HCT116 (cell line): ENCODE data around the gene RAB2B. TPM values are rescaled to one million over a fixed set of nuclear protein-coding genes. Genes with fewer than 3 reads are reported as not detected.

Source experiments
- ATAC-seq: fragments of 200-7000 bp; cut with Tn5 transposase; 2 replicates; pipeline ENCODE4 v1.9.1; 2020; ENCODE audit warnings: mild to moderate bottlenecking, moderate library complexity
- BruUV-seq: library from RNA; stranded (reverse); fragments of 400-500 nt; replicated peaks from 2 replicates; lab custom pipeline; 2021; lab: Mats Ljungman, UMichigan
- CTCF ChIA-PET: fragments of 300-600 bp; sonication (Branson Sonifier 250); formaldehyde crosslinking; loops from one replicate; lab custom pipeline; 2021; ENCODE audit warnings: antibody characterized with exemption; lab: Charles Lee
- POLR2A ChIA-PET: fragments of 300-600, 350-600 bp; sonication (Branson Sonifier 250); formaldehyde crosslinking; loops from one replicate; lab custom pipeline; 2021; ENCODE audit warnings: antibody characterized with exemption; lab: Charles Lee
- RAD21 ChIA-PET, 2 experiments: fragments of 300-600 bp; sonication (Branson Sonifier 250); formaldehyde crosslinking; loops; one replicate each; lab custom pipeline; 2023; ENCODE audit warnings: low total read pairs in 2 of 2; ENCODE audit not compliant: uncharacterized antibody in 2 of 2, unreplicated experiment in 2 of 2, low non-redundant PET in 1 of 2; lab: Charles Lee
- DNase-seq: peaks from one replicate; pipeline ENCODE4 v3.0.0-alpha.2; 2010; ENCODE audit warnings: low read depth, low spot score
- H2AFZ ChIP-seq: fragments of 200-600 bp; shearing (Covaris generic), sonication (generic); 2 replicates; pipeline ENCODE4 v1.6.1; 2017; ENCODE audit warnings: low read depth, mixed run types, mixed read lengths, antibody characterized with exemption, low read length; ENCODE audit not compliant: poor library complexity, severe bottlenecking
- H3K27ac ChIP-seq: 2 replicates; pipeline ENCODE4 v1.5.1; 2012; ENCODE audit warnings: low read depth, low read length
- H3K27me3 ChIP-seq: fragments of 200-600 bp; sonication (generic); 2 replicates; pipeline ENCODE4 v1.6.1; 2016; ENCODE audit warnings: mixed run types, low read length, mixed read lengths; ENCODE audit not compliant: insufficient read depth
- H3K36me3 ChIP-seq, 2 experiments: fragments of 200-500 bp in 1 of 2; fragments of 200-600 bp in 1 of 2; sonication (Bioruptor generic) in 1 of 2; sonication (generic) in 1 of 2; 2 replicates each; pipeline versions ENCODE4 v1.5.1 to v1.6.1; 2014 to 2016; ENCODE audit warnings: low read length in 2 of 2, inconsistent platforms in 1 of 2, mixed read lengths in 1 of 2, mixed run types in 1 of 2; ENCODE audit not compliant: insufficient read depth in 2 of 2, control insufficient read depth in 1 of 2
- H3K4me1 ChIP-seq, 2 experiments: fragments of 200-600 bp in 1 of 2; sonication (generic) in 1 of 2; 2 replicates each; pipeline versions ENCODE4 v1.5.1 to v1.6.1; 2012 to 2017; ENCODE audit warnings: low read length in 2 of 2, inconsistent platforms in 1 of 2, mild to moderate bottlenecking in 1 of 2, mixed read lengths in 1 of 2, mixed run types in 1 of 2, moderate library complexity in 1 of 2; ENCODE audit not compliant: insufficient read depth in 2 of 2, control insufficient read depth in 1 of 2
- H3K4me2 ChIP-seq: fragments of 200-600 bp; sonication (generic); 2 replicates; pipeline ENCODE4 v1.6.1; 2017; ENCODE audit warnings: mixed run types, low read length, mixed read lengths
- H3K4me3 ChIP-seq, 2 experiments: fragments of 200-600 bp in 1 of 2; sonication (generic) in 1 of 2; replicated peaks in 1 of 2; 2 replicates each; pipeline ENCODE4 v1.5.1; 2011 to 2016; ENCODE audit warnings: low read length in 2 of 2, control low read depth in 1 of 2, low read depth in 1 of 2, mild to moderate bottlenecking in 1 of 2, mixed read lengths in 1 of 2, mixed run types in 1 of 2
- H3K79me2 ChIP-seq: fragments of 200-600 bp; sonication (generic); 2 replicates; pipeline ENCODE4 v1.6.1; 2017; ENCODE audit warnings: mild to moderate bottlenecking, mixed run types, low read length, moderate library complexity, mixed read lengths; ENCODE audit not compliant: insufficient read depth
- H3K9ac ChIP-seq: fragments of 200-600 bp; sonication (generic); 2 replicates; pipeline ENCODE4 v1.6.1; 2016; ENCODE audit warnings: low read length, mixed read lengths
- H3K9me2 ChIP-seq: fragments of 200-600 bp; sonication (generic), shearing (Covaris generic); 2 replicates; pipeline ENCODE4 v1.6.1; 2017; ENCODE audit warnings: mixed run types, mild to moderate bottlenecking, moderate library complexity; ENCODE audit not compliant: insufficient read depth
- H3K9me3 ChIP-seq, 2 experiments: fragments of 200-500 bp in 1 of 2; fragments of 200-600 bp in 1 of 2; sonication (Bioruptor generic) in 1 of 2; sonication (generic) in 1 of 2; 2 replicates each; pipeline ENCODE4 v1.6.1; 2014 to 2017; ENCODE audit warnings: low read length in 2 of 2, mixed read lengths in 2 of 2, inconsistent platforms in 1 of 2, low read depth in 1 of 2, mild to moderate bottlenecking in 1 of 2, mixed run types in 1 of 2, moderate library complexity in 1 of 2; ENCODE audit not compliant: control insufficient read depth in 1 of 2, insufficient read depth in 1 of 2
- H4K20me1 ChIP-seq: fragments of 200-600 bp; sonication (generic), shearing (Covaris generic); 2 replicates; pipeline ENCODE4 v1.6.1; 2017; ENCODE audit warnings: mixed run types, mild to moderate bottlenecking, moderate library complexity; ENCODE audit not compliant: insufficient read depth
- CBX3 ChIP-seq: IDR thresholded peaks from 2 replicates; pipeline ENCODE4 v1.6.1; 2012; ENCODE audit warnings: low read depth
- EGR1 ChIP-seq: IDR thresholded peaks from 2 replicates; pipeline ENCODE4 v1.6.1; 2012; ENCODE audit warnings: low read depth
- EZH2 ChIP-seq: fragments of 200-600 bp; sonication (generic); IDR thresholded peaks from 2 replicates; pipeline ENCODE4 v1.6.1; 2017; ENCODE audit warnings: antibody characterized with exemption, mixed run types
- EZH2phosphoT487 ChIP-seq: fragments of 200-600 bp; IDR thresholded peaks from 2 replicates; pipeline ENCODE4 v1.6.1; 2018; ENCODE audit warnings: antibody characterized with exemption, borderline replicate concordance
- JUND ChIP-seq: IDR thresholded peaks from 2 replicates; pipeline ENCODE4 v1.6.1; 2012
- RAD21 ChIP-seq: IDR thresholded peaks from 2 replicates; pipeline ENCODE4 v1.6.1; 2012; ENCODE audit warnings: low read depth, mild to moderate bottlenecking
- SIN3A ChIP-seq: IDR thresholded peaks from 2 replicates; pipeline ENCODE4 v1.6.1; 2012; ENCODE audit warnings: low read depth
- SP1 ChIP-seq: IDR thresholded peaks from 2 replicates; pipeline ENCODE4 v1.6.1; 2012; ENCODE audit warnings: low read depth
- TCF7L2 ChIP-seq: IDR thresholded peaks from 2 replicates; pipeline ENCODE4 v1.7.0; 2011; ENCODE audit warnings: borderline replicate concordance, inconsistent platforms; ENCODE audit not compliant: insufficient read depth, insufficient read length; ENCODE audit errors: extremely low read depth
- YY1 ChIP-seq: IDR thresholded peaks from 2 replicates; pipeline ENCODE4 v1.6.1; 2011; ENCODE audit warnings: low read length, low read depth, moderate library complexity, mild to moderate bottlenecking; ENCODE audit not compliant: insufficient replicate concordance; ENCODE audit errors: extremely low read depth
- intact Hi-C: fragments of 100-400 bp; cut with micrococcal nuclease; formaldehyde crosslinking; loops from 2 replicates; pipeline ENCODE4 v1.10.0; 2022
- total RNA-seq: library from RNA; stranded (reverse); gene quantifications from one replicate; pipeline ENCODE4 v1.2.1, GENCODE V29; 2021; ENCODE audit not compliant: unreplicated experiment
- TF ChIP-seq, protein P1 (sequence below): IDR thresholded peaks from 2 replicates; pipeline ENCODE4 v1.6.1; 2012
- TF ChIP-seq, protein P2 (sequence below): IDR thresholded peaks from 2 replicates; pipeline ENCODE4 v1.6.1; 2012
- TF ChIP-seq, protein P3 (sequence below): IDR thresholded peaks from 2 replicates; pipeline ENCODE4 v1.6.1; 2012; ENCODE audit warnings: low read depth

Gene RAB2B
- total RNA-seq, 1 experiment from 2014 or later: 24.3 TPM

DNA sequence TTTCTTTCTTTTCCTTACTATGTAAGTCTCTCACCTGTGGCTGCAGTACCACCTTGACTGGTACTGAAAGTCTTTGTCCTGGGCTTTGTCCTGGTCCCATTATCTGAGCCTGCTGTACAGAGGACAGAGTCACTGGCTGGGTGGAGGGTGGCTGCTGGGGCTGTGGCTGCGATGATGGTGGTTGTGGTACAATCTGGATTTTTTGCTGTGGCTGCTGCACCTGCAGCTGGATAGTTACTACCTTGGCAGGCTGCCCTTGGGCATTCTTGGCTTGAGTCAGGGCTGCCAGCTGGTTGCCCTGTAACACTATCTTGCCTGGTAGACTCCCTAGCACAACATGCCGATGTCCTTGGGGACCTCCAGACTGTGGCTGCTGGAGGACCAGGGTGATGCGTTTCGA lies 47.8 kb downstream of the RAB2B start:
- H3K27ac ChIP-seq: no peak overlapping the region
- intact Hi-C loops: no loop called here
- no peaks in the 10 kb centered on the region for H4K20me1 ChIP-seq
- ChIA-PET POLR2A (no interaction called here), RAD21 (no interaction called here), CTCF (no interaction called here)
- TF ChIP-seq YY1: no peak
- TF ChIP-seq, protein P1, sequence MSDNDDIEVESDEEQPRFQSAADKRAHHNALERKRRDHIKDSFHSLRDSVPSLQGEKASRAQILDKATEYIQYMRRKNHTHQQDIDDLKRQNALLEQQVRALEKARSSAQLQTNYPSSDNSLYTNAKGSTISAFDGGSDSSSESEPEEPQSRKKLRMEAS: no peak
- TF ChIP-seq, protein P2, sequence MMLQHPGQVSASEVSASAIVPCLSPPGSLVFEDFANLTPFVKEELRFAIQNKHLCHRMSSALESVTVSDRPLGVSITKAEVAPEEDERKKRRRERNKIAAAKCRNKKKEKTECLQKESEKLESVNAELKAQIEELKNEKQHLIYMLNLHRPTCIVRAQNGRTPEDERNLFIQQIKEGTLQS: no peak
- H3K9me3 ChIP-seq: no peaks in the 10 kb centered on the region
- no peak for ATAC-seq
- H3K27me3 ChIP-seq: no peaks in the 10 kb centered on the region
- peaks cover 65% of the 10 kb centered on the region for H3K79me2 ChIP-seq
- no peak overlapping the region for H2AFZ ChIP-seq
- H3K4me1 ChIP-seq: no peaks in the 10 kb centered on the region
- H3K4me3 ChIP-seq: no peak overlapping the region
- H3K9me2 ChIP-seq: no peaks in the 10 kb centered on the region
- peaks cover 54 to 65% of the 10 kb centered on the region in 2 experiments for H3K36me3 ChIP-seq
- no peak for DNase-seq
- no TSS peak for BruUV-seq
- H3K9ac ChIP-seq: no peak overlapping the region
- no peak overlapping the region for H3K4me2 ChIP-seq

DNA sequence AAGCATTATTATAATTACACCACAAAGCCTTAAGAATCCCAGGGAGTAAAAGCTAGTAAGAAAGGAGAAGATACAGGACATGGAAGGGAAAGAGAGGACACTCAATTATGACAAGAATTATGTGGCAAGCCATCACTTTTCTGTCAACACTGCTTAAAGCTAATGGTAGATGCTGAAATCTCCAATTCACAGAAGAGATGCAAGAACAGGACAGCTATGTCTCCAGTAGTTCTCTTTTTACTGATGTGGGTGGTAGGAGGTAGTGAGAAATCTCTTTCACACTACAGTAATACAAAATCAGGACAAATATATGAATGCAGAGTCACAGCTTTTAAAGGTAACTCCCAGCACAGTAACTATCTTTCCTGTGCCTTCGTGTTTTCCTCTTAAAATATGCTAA lies 50.1 kb downstream of the RAB2B start:
- no peak for ATAC-seq
- peaks cover 58 to 81% of the 10 kb centered on the region in 2 experiments for H3K36me3 ChIP-seq
- POLR2A ChIA-PET: interaction anchor here (1.1 kb wide), 1 partner anchor 11 kb away, joined by 3 read pairs; no protein-coding TSS in a partner anchor
- H3K9ac ChIP-seq: no peak overlapping the region
- CTCF ChIA-PET: no interaction called here
- H4K20me1 ChIP-seq: no peaks in the 10 kb centered on the region
- no peak for DNase-seq
- intact Hi-C loops: no loop called here
- H3K27ac ChIP-seq: no peak overlapping the region
- no peaks in the 10 kb centered on the region for H3K4me1 ChIP-seq
- no TSS peak for BruUV-seq
- RAD21 ChIA-PET: no interaction called here
- H3K9me3 ChIP-seq: no peaks in the 10 kb centered on the region
- H3K4me3 ChIP-seq: no peak overlapping the region
- no peaks in the 10 kb centered on the region for H3K9me2 ChIP-seq
- no peak overlapping the region for H2AFZ ChIP-seq
- H3K4me2 ChIP-seq: no peak overlapping the region
- TF ChIP-seq, protein P1: no peak
- TF ChIP-seq EZH2phosphoT487 (no peak), EGR1 (no peak), SP1 (no peak), JUND (no peak), EZH2 (no peak), SIN3A (no peak), TCF7L2 (no peak), CBX3 (no peak), RAD21 (no peak)
- TF ChIP-seq, protein P3, sequence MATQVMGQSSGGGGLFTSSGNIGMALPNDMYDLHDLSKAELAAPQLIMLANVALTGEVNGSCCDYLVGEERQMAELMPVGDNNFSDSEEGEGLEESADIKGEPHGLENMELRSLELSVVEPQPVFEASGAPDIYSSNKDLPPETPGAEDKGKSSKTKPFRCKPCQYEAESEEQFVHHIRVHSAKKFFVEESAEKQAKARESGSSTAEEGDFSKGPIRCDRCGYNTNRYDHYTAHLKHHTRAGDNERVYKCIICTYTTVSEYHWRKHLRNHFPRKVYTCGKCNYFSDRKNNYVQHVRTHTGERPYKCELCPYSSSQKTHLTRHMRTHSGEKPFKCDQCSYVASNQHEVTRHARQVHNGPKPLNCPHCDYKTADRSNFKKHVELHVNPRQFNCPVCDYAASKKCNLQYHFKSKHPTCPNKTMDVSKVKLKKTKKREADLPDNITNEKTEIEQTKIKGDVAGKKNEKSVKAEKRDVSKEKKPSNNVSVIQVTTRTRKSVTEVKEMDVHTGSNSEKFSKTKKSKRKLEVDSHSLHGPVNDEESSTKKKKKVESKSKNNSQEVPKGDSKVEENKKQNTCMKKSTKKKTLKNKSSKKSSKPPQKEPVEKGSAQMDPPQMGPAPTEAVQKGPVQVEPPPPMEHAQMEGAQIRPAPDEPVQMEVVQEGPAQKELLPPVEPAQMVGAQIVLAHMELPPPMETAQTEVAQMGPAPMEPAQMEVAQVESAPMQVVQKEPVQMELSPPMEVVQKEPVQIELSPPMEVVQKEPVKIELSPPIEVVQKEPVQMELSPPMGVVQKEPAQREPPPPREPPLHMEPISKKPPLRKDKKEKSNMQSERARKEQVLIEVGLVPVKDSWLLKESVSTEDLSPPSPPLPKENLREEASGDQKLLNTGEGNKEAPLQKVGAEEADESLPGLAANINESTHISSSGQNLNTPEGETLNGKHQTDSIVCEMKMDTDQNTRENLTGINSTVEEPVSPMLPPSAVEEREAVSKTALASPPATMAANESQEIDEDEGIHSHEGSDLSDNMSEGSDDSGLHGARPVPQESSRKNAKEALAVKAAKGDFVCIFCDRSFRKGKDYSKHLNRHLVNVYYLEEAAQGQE: no peak
- H3K27me3 ChIP-seq: no peaks in the 10 kb centered on the region
- peaks cover 42% of the 10 kb centered on the region for H3K79me2 ChIP-seq
